ENCODE measurements around the gene RBMS3. TPM values are rescaled to one million over a fixed set of nuclear protein-coding genes. Genes with fewer than 3 reads are reported as not detected.

Gene RBMS3
- total RNA-seq, 3 donors from 2014 or later: 48.4 to 117 (median 103) TPM

DNA sequence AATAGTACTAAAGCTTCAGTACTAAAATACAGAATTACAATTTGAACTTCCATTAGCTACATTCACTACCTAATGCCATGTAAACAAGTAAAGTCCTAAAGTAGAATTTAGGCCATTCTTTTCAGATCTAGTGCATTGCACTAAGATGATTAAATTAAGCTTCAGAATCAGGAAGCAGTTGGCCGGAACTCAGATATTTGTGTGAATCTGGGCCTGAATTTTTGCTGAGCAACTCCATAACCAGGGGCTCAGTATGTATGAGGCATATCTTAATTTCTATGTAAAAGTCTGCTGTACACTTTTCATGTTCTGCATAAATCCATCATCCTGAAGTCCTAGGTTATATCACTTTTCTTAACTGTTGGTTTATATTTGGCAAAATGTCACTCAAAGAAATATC lies 246.4 kb downstream of the RBMS3 start:
- no peak for DNase-seq (ENCODE audit: low spot score in 2 of 2)
- Histone ChIP-seq H3K36me3 (no peaks in the 10 kb centered on the region), H3K4me1 (no peaks in the 10 kb centered on the region), H3K27ac (peak overlapping the region in 1 of 2 donors; percentile 2), H3K9me3 (no peaks in the 10 kb centered on the region), H3K27me3 (no peaks in the 10 kb centered on the region), H3K4me3 (no peak overlapping the region)
- intact Hi-C loops (cut with DNase I; ENCODE audit: low total_unique reads): no loop called here
- no peak for TF ChIP-seq POLR2A (IDR thresholded peaks at IDR 0.05)

DNA sequence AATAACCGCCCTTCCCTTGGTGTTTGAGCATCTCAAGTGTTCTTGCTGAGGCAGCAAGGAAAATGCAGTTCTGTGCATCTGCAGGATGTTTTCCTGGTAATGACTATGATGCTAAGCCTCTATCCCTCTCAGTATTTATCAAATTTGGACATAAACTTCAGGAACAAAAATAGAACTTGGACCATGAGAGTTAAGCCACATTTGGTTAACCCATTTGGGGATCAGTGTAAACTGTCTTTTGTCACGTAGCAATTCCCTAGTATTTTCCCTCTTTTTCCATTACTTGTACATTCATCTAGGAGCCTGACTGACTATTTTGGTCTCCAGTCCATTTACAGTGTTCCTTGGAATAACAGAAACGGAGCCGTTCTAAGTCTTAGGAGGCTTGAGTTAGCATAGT lies 250.8 kb downstream of the RBMS3 start:
- Histone ChIP-seq H3K9me3 (no peaks in the 10 kb centered on the region), H3K4me3 (no peak overlapping the region), H3K4me1 (no peaks in the 10 kb centered on the region), H3K27me3 (no peaks in the 10 kb centered on the region), H3K27ac (no peak overlapping the region), H3K36me3 (no peaks in the 10 kb centered on the region)
- no peak for DNase-seq (ENCODE audit: low spot score in 2 of 2)
- TF ChIP-seq, protein P1, sequence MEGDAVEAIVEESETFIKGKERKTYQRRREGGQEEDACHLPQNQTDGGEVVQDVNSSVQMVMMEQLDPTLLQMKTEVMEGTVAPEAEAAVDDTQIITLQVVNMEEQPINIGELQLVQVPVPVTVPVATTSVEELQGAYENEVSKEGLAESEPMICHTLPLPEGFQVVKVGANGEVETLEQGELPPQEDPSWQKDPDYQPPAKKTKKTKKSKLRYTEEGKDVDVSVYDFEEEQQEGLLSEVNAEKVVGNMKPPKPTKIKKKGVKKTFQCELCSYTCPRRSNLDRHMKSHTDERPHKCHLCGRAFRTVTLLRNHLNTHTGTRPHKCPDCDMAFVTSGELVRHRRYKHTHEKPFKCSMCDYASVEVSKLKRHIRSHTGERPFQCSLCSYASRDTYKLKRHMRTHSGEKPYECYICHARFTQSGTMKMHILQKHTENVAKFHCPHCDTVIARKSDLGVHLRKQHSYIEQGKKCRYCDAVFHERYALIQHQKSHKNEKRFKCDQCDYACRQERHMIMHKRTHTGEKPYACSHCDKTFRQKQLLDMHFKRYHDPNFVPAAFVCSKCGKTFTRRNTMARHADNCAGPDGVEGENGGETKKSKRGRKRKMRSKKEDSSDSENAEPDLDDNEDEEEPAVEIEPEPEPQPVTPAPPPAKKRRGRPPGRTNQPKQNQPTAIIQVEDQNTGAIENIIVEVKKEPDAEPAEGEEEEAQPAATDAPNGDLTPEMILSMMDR (IDR thresholded peaks at IDR 0.05): no peak
- no peak for TF ChIP-seq POLR2A (IDR thresholded peaks at IDR 0.05)
- no peak for TF ChIP-seq POLR2AphosphoS5 (IDR thresholded peaks at IDR 0.05)
- intact Hi-C loops (cut with DNase I; ENCODE audit: low total_unique reads): no loop called here

DNA sequence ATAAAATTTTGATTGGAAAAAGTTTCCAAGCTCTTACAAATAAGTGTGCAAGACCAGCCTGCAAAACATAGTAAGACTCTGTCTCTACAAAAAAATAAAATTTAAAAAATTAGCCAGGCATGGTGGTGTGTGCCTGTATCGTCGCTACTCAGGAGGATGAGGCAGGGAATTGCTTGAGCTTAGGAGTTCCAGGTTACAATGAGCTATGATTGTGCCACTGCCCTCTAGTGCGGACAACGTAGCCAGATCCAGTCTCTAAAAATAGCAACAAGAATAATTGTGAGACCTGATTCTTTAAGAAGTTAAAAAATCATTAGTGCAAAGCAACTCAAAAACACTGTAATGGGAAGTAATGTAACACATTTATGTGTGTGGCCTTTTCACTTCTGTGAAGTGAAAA lies 251.6 kb downstream of the RBMS3 start:
- H3K4me1 ChIP-seq: no peaks in the 10 kb centered on the region
- DNase-seq (ENCODE audit: low spot score in 2 of 2): no peak
- no peaks in the 10 kb centered on the region for H3K9me3 ChIP-seq
- no peak for TF ChIP-seq POLR2AphosphoS5 (IDR thresholded peaks at IDR 0.05)
- TF ChIP-seq, protein P1 (IDR thresholded peaks at IDR 0.05): no peak
- TF ChIP-seq POLR2A (IDR thresholded peaks at IDR 0.05): no peak
- H3K27ac ChIP-seq: no peak overlapping the region
- intact Hi-C loops (cut with DNase I; ENCODE audit: low total_unique reads): no loop called here
- no peaks in the 10 kb centered on the region for H3K36me3 ChIP-seq
- no peak overlapping the region for H3K4me3 ChIP-seq
- H3K27me3 ChIP-seq: no peaks in the 10 kb centered on the region

DNA sequence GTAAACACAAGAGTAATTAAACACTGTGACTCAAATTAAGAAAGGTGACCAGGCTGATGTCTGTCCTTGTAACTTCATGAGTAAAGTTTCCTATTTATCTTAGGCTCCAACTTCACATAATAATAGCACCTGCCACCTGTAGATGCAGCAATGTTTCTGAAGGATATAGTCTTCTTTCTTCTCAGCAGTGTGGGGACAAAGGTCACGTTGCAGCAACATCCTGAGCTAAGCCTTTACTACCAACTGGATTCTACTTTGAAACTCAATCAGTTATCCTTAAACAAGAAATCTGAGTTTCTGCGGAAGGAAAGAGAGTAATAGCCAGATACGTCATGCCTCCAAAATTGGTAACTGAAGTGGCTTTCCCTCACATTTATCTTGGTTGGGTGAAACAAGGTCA lies 253.1 kb downstream of the RBMS3 start:
- intact Hi-C loops (cut with DNase I; ENCODE audit: low total_unique reads): no loop called here
- H3K9me3 ChIP-seq: no peaks in the 10 kb centered on the region

DNA sequence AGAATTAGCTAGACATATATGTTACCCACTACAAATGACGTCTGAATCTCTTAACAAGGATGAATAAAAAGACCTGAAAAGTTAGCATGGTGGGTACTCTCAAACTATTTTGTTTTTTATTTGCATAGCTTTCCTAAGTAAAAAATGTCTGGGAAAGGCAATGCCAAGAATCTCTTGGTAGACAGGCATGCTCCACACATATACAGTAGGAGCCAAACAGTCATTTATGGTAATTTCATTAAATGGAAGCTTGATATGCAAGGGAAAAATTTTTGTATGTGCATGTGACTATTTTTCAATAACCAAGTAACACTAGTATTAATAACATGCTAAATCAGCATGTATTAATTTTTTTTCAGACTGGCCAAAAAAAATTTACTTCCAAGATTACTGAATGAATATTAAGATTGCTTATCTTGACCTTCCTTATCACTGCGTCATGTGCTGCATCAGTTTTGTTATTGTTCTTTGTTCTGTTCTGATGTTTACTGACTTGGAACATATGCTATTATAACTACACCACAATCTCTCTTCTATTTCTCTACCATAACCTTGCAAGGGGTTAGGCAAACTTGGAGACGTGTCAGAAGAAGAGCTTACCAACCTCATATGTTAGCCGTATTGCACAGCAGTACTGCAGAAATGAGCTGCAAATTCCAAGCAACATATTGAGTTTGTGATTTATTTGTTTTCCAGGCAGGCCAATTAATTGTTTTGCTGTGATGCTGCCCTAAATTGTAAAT lies 255.3 kb downstream of the RBMS3 start:
- H3K36me3 ChIP-seq: no peaks in the 10 kb centered on the region
- intact Hi-C loops (cut with DNase I; ENCODE audit: low total_unique reads): no loop called here
- no peaks in the 10 kb centered on the region for H3K27me3 ChIP-seq
- no peak overlapping the region for H3K27ac ChIP-seq
- no peaks in the 10 kb centered on the region for H3K9me3 ChIP-seq
- H3K4me3 ChIP-seq: no peak overlapping the region
- H3K4me1 ChIP-seq: peaks cover 0 to 4% of the 10 kb centered on the region in 2 donors
- no peak for DNase-seq (ENCODE audit: low spot score in 2 of 2)
- no peak for TF ChIP-seq POLR2A (IDR thresholded peaks at IDR 0.05)
- TF ChIP-seq POLR2AphosphoS5 (IDR thresholded peaks at IDR 0.05): no peak
- TF ChIP-seq, protein P1 (IDR thresholded peaks at IDR 0.05): no peak

More for the DNA sequence above, 253.1 kb downstream of the RBMS3 start:
- DNase-seq (ENCODE audit: low spot score in 2 of 2): no peak
- no peak overlapping the region for H3K27ac ChIP-seq
- H3K4me1 ChIP-seq: no peaks in the 10 kb centered on the region
- H3K27me3 ChIP-seq: no peaks in the 10 kb centered on the region
- TF ChIP-seq, protein P1 (IDR thresholded peaks at IDR 0.05): no peak
- TF ChIP-seq POLR2AphosphoS5 (IDR thresholded peaks at IDR 0.05): no peak
- TF ChIP-seq POLR2A (IDR thresholded peaks at IDR 0.05): no peak
- no peaks in the 10 kb centered on the region for H3K36me3 ChIP-seq
- no peak overlapping the region for H3K4me3 ChIP-seq
